Osteoblast (primary cell): ENCODE measurements around the gene UNCX. TPM values are rescaled to one million over a fixed set of nuclear protein-coding genes. Genes with fewer than 3 reads are reported as not detected.
A peak's percentile ranks its signal among the peaks of the same experiment; 100 is the strongest.

Source experiments
- DNase-seq: peaks from one replicate; pipeline ENCODE4 v3.0.0; 2011; ENCODE audit warnings: low spot score, mixed read lengths; ENCODE audit not compliant: insufficient read length; ENCODE audit errors: missing footprints
- H2AFZ ChIP-seq: 2 replicates; pipeline ENCODE4 v1.6.0; 2011; ENCODE audit warnings: mild to moderate bottlenecking, low read length
- H3K27ac ChIP-seq: 2 replicates; pipeline ENCODE4 v1.5.1; 2011; ENCODE audit warnings: mild to moderate bottlenecking, low read depth, low read length, moderate library complexity
- H3K27me3 ChIP-seq: 2 replicates; pipeline ENCODE4 v1.6.0; 2012; ENCODE audit warnings: mild to moderate bottlenecking, control low read depth, inconsistent platforms, low read length, moderate library complexity; ENCODE audit not compliant: insufficient read depth
- H3K36me3 ChIP-seq: 2 replicates; pipeline ENCODE4 v1.5.1; 2011; ENCODE audit warnings: mild to moderate bottlenecking, low read length, control low read depth, moderate library complexity; ENCODE audit not compliant: insufficient read depth
- H3K4me1 ChIP-seq: 2 replicates; pipeline ENCODE4 v1.5.1; 2011; ENCODE audit warnings: mild to moderate bottlenecking, low read length, control low read depth, moderate library complexity; ENCODE audit not compliant: insufficient read depth
- H3K4me2 ChIP-seq: 2 replicates; pipeline ENCODE4 v1.6.0; 2011; ENCODE audit warnings: mild to moderate bottlenecking, low read length; ENCODE audit not compliant: insufficient read depth
- H3K4me3 ChIP-seq: fragments of 200-600 bp; sonication (generic); 3 replicates; pipeline ENCODE4 v1.5.1; 2012; ENCODE audit warnings: mild to moderate bottlenecking, low read length, inconsistent platforms; ENCODE audit not compliant: insufficient read depth
- H3K79me2 ChIP-seq: 2 replicates; pipeline ENCODE4 v1.6.0; 2012; ENCODE audit warnings: mild to moderate bottlenecking, low read length, control low read depth, inconsistent platforms; ENCODE audit not compliant: insufficient read depth
- H3K9me3 ChIP-seq: 2 replicates; pipeline ENCODE4 v1.5.1; 2011; ENCODE audit warnings: low read depth, low read length, control low read depth
- H4K20me1 ChIP-seq: 2 replicates; pipeline ENCODE4 v1.6.0; 2012; ENCODE audit warnings: mild to moderate bottlenecking, low read length, control low read depth; ENCODE audit not compliant: insufficient read depth
- total RNA-seq: library from RNA; depleted of rRNA; stranded (reverse); fragments of >200 nt; gene quantifications from 2 replicates; pipeline ENCODE4 v1.2.3, GENCODE V29; 2012
- TF ChIP-seq, protein P1 (sequence below): IDR thresholded peaks from 2 replicates; pipeline ENCODE4 v1.5.1; 2011; ENCODE audit warnings: mild to moderate bottlenecking, low read depth, low read length, moderate library complexity; ENCODE audit errors: extremely low read depth

Gene UNCX
- total RNA-seq, 1 donor, result not detected

DNA sequence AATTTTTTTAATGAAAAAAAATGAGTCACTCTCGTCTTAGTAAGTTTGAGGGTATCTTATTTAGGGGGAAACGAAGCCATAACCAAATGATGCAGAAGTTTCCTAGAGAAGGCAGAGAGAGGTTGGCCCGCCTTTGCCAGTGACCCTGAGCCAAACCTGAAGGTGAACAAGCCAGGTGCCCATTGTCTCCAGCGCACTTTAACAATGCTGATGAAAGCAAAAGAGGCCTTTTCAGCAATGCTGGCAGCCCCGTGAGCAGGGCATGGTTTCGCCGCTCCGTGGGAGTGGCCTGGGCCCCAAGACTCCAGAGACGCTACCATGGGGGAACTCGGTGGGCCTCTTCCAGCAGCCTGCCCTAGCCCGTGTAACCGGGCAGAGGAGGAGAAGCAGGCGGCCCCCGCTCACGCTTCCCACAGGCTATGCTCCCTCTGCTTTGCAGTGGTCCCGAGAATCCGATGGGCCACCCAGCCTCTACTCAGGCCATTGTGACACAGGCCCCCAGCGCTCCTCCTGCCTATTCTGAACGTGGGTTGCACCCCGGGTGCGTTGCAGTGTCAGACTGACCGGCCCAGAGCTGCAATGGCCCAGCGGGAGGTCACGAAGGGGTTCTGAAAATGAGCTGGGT is 14.0 kb upstream of the UNCX start:
- Histone ChIP-seq H3K36me3 (no peaks in the 10 kb centered on the region), H3K27ac (no peak overlapping the region), H3K79me2 (no peaks in the 10 kb centered on the region), H3K27me3 (peaks cover 39% of the 10 kb centered on the region), H3K9me3 (no peaks in the 10 kb centered on the region), H3K4me3 (no peak overlapping the region), H2AFZ (no peak overlapping the region), H3K4me2 (no peak overlapping the region), H4K20me1 (no peaks in the 10 kb centered on the region), H3K4me1 (no peaks in the 10 kb centered on the region)
- TF ChIP-seq, protein P1, sequence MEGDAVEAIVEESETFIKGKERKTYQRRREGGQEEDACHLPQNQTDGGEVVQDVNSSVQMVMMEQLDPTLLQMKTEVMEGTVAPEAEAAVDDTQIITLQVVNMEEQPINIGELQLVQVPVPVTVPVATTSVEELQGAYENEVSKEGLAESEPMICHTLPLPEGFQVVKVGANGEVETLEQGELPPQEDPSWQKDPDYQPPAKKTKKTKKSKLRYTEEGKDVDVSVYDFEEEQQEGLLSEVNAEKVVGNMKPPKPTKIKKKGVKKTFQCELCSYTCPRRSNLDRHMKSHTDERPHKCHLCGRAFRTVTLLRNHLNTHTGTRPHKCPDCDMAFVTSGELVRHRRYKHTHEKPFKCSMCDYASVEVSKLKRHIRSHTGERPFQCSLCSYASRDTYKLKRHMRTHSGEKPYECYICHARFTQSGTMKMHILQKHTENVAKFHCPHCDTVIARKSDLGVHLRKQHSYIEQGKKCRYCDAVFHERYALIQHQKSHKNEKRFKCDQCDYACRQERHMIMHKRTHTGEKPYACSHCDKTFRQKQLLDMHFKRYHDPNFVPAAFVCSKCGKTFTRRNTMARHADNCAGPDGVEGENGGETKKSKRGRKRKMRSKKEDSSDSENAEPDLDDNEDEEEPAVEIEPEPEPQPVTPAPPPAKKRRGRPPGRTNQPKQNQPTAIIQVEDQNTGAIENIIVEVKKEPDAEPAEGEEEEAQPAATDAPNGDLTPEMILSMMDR, result no peak
- peak; percentile 62 for DNase-seq

DNA sequence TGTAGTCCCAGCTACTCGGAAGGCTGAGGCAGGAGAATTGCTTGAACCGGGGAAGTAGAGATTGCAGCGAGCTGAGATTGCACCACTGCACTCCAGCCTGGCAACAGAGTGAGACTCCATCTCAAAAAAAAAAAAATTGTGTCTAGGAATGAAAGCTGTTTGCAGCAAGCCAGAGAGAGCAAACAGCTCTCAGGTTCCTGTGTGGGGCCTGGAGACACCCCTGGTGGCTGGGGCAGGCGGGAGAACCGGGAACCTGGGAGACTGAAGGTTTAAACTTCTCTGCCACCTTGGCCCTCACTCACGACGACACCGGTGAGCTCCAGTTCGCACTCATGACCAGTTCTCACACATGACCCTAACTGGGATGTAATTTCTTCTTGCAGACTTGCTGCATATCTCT is 13.2 kb upstream of the UNCX start:
- H3K27me3 ChIP-seq, result peaks cover 43% of the 10 kb centered on the region

DNA sequence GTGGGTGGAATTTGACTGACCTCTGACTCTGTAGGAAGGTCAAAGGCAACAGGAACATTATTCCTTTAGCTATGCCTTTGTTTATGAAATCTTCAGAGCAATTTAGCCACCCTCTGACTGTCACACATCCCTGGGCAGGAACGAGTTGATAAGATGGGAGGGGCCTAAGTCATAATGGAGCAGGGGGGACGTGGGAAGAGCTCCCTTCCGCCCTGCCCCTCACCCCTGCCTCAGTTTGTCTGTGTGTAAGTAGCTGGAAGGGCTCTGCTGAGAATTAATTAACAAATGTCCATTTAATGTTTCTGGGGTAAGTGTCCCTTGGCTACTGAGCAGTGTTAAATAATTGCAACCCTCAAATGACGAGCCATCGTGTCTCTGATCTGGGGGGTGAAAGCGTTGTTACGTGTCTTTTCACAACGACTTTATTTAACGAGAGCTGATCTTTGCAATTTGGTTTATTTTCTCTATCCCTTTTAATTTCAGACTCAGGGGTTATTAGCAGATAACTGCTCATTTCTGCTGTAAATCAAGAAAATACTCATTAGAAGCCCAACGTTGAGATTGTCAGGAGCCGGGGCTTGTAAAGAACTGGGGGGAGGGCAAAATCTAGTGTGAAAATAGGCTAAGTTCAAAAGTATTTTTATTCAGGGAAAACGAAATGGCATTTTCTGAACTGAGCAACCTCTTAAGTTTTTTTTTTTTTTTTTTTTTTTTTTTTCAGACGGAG is 12.5 kb upstream of the UNCX start:
- Histone ChIP-seq H3K27me3 (peaks cover 42% of the 10 kb centered on the region), H3K4me2 (no peak overlapping the region)

More for the DNA sequence above, 13.2 kb upstream of the UNCX start:
- H3K9me3 ChIP-seq, result no peaks in the 10 kb centered on the region
- DNase-seq, result peak; percentile 30
- H3K4me3 ChIP-seq, result no peak overlapping the region
- H3K4me1 ChIP-seq, result no peaks in the 10 kb centered on the region
- no peaks in the 10 kb centered on the region for H4K20me1 ChIP-seq
- H3K79me2 ChIP-seq, result no peaks in the 10 kb centered on the region
- no peak overlapping the region for H2AFZ ChIP-seq
- H3K4me2 ChIP-seq, result no peak overlapping the region
- no peaks in the 10 kb centered on the region for H3K36me3 ChIP-seq
- H3K27ac ChIP-seq, result no peak overlapping the region
- TF ChIP-seq, protein P1, result no peak

More for the DNA sequence above, 12.5 kb upstream of the UNCX start:
- no peaks in the 10 kb centered on the region for H3K4me1 ChIP-seq
- no peaks in the 10 kb centered on the region for H3K36me3 ChIP-seq
- H2AFZ ChIP-seq, result no peak overlapping the region
- TF ChIP-seq, protein P1, result no peak
- no peaks in the 10 kb centered on the region for H3K9me3 ChIP-seq
- peak; percentile 19 for DNase-seq
- no peak overlapping the region for H3K27ac ChIP-seq
- H4K20me1 ChIP-seq, result no peaks in the 10 kb centered on the region
- H3K79me2 ChIP-seq, result no peaks in the 10 kb centered on the region
- H3K4me3 ChIP-seq, result no peak overlapping the region
